ENCODE data around the gene CST5. TPM values are rescaled to one million over a fixed set of nuclear protein-coding genes. Genes with fewer than 3 reads are reported as not detected.
"Not testable (repeated sequence)": the region's sequence is repeated elsewhere in the genome, so short reads cannot be mapped to it uniquely, and the experiment has no call there.

The CST5 gene
- total RNA-seq, 1 donor from 2014 or later: not detected

DNA sequence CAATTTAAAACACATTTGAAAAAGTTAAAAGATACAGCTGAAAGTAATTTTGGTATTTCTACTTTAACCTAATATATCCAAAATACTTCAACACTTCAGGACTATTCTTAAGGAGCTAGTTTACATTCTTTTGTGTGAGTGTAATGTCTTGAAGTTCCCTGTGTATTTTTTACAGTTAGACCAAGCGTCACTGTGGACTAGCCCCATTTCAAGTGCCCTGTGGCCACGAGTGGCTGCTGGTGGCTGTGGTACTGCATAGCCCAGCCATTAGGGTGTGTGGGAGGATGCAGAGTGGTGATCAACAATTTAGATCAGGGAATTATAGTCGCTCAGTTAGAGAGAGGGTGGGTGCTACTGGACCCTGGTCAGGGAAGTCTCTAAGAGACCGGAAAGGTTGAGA is 869 bp upstream of the CST5 start:
- Mint-ChIP-seq H3K27ac (ENCODE audit: unreplicated experiment) (no peak overlapping the region), H3K27me3 (ENCODE audit: unreplicated experiment) (peaks cover 9% of the 10 kb centered on the region), H3K4me3 (ENCODE audit: unreplicated experiment) (no peak overlapping the region), H3K4me1 (ENCODE audit: unreplicated experiment) (peaks cover 20% of the 10 kb centered on the region), H3K9me3 (ENCODE audit: unreplicated experiment) (no peaks in the 10 kb centered on the region), H3K36me3 (ENCODE audit: low read depth, unreplicated experiment) (no peaks in the 10 kb centered on the region)
- TF ChIP-seq, protein P1, sequence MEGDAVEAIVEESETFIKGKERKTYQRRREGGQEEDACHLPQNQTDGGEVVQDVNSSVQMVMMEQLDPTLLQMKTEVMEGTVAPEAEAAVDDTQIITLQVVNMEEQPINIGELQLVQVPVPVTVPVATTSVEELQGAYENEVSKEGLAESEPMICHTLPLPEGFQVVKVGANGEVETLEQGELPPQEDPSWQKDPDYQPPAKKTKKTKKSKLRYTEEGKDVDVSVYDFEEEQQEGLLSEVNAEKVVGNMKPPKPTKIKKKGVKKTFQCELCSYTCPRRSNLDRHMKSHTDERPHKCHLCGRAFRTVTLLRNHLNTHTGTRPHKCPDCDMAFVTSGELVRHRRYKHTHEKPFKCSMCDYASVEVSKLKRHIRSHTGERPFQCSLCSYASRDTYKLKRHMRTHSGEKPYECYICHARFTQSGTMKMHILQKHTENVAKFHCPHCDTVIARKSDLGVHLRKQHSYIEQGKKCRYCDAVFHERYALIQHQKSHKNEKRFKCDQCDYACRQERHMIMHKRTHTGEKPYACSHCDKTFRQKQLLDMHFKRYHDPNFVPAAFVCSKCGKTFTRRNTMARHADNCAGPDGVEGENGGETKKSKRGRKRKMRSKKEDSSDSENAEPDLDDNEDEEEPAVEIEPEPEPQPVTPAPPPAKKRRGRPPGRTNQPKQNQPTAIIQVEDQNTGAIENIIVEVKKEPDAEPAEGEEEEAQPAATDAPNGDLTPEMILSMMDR (IDR thresholded peaks at IDR 0.05; ENCODE audit: unreplicated experiment): no peak
- no peak for DNase-seq (ENCODE audit: low spot score)

DNA sequence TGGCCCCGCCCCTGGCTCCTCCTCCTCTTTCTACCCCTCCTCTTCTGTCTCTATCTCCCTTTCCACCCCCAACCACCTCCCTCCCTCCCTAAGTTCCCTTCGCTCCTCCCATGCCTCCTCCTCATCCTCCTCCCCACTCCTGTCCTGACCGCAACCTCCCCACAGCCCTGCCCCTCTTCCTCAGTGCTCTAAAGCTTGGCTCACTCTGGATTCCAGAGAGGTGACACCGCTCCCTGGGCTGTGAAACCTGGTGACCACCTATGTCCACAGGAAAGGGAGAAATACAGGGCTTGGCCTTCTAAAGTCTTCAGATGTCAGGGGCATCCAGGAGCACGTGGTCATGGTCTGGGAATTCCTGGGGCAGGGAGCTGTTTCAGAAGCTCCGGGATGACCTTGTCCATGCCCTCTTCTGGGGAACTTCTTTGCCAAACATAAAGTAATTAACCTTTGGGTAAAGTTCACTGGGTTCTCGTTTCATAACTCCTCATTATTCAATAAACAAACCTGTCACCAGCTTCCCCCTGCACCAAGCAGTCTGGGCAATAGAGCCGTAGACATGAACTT is 345 bp upstream of the CST5 start:
- Mint-ChIP-seq H3K27me3 (ENCODE audit: unreplicated experiment) (peaks cover 7% of the 10 kb centered on the region), H3K36me3 (ENCODE audit: low read depth, unreplicated experiment) (no peaks in the 10 kb centered on the region), H3K4me3 (ENCODE audit: unreplicated experiment) (no peak overlapping the region), H3K4me1 (ENCODE audit: unreplicated experiment) (peaks cover 20% of the 10 kb centered on the region), H3K9me3 (ENCODE audit: unreplicated experiment) (no peaks in the 10 kb centered on the region), H3K27ac (ENCODE audit: unreplicated experiment) (no peak overlapping the region)
- TF ChIP-seq, protein P1 (IDR thresholded peaks at IDR 0.05; ENCODE audit: unreplicated experiment): no peak
- no peak for DNase-seq (ENCODE audit: low spot score)

DNA sequence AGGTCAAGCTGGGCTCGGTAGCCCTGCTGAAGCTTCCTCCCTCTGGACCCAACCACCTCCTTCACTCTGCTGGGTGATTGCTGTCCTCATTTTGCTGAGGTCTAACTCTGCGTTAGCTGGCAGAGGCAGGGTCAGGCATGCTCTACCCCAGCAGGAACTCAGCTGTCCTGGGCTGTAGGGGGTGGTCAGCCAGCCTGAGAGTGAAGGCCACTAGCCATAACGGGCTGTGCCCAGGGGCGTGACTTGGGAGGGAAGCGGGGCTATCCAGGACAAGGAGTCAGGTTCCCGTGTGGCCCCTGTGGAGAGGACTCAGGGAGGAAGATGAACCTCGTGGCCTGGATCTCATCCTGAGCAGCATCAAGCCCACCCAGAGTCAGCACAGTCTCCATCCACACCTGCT is 761 bp downstream of the CST5 start:
- H3K27me3 Mint-ChIP-seq (ENCODE audit: unreplicated experiment): peaks cover 7% of the 10 kb centered on the region
- H3K4me1 Mint-ChIP-seq (ENCODE audit: unreplicated experiment): peaks cover 13% of the 10 kb centered on the region
- H3K4me3 Mint-ChIP-seq (ENCODE audit: unreplicated experiment): no peak overlapping the region
- TF ChIP-seq, protein P1 (IDR thresholded peaks at IDR 0.05; ENCODE audit: unreplicated experiment): no peak
- H3K9me3 Mint-ChIP-seq (ENCODE audit: unreplicated experiment): no peaks in the 10 kb centered on the region
- H3K27ac Mint-ChIP-seq (ENCODE audit: unreplicated experiment): no peak overlapping the region
- no peaks in the 10 kb centered on the region for H3K36me3 Mint-ChIP-seq (ENCODE audit: low read depth, unreplicated experiment)
- no peak for DNase-seq (ENCODE audit: low spot score)

DNA sequence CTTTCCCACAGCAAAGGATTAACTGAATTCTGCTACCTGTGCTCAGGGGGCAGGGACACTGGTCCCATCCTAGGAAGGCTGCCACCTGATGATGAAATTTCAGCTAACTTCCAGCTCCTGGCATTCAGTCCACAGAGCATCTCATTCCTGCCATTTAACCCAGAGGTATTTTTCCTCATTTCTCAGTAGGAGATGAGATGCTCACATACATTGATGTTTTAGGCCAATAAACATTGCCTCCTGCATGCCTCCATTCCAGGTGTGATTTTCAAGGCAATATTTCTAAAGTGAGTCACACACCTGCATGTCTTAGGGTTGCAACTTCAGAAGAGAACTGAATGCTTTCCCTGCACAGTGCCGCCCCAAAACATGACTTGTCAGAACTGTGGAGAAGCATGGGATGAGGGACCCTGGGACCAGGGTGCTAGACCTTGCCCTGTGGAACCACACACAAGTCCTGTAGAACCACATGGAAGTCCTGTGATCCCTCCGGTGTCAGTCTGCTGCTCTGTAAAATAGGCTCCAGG is 1.5 kb downstream of the CST5 start:
- H3K27me3 Mint-ChIP-seq (ENCODE audit: unreplicated experiment); H3K36me3 Mint-ChIP-seq (ENCODE audit: low read depth, unreplicated experiment); H3K9me3 Mint-ChIP-seq (ENCODE audit: unreplicated experiment); DNase-seq (ENCODE audit: low spot score); H3K4me1 Mint-ChIP-seq (ENCODE audit: unreplicated experiment); H3K4me3 Mint-ChIP-seq (ENCODE audit: unreplicated experiment); H3K27ac Mint-ChIP-seq (ENCODE audit: unreplicated experiment): not testable (repeated sequence)

DNA sequence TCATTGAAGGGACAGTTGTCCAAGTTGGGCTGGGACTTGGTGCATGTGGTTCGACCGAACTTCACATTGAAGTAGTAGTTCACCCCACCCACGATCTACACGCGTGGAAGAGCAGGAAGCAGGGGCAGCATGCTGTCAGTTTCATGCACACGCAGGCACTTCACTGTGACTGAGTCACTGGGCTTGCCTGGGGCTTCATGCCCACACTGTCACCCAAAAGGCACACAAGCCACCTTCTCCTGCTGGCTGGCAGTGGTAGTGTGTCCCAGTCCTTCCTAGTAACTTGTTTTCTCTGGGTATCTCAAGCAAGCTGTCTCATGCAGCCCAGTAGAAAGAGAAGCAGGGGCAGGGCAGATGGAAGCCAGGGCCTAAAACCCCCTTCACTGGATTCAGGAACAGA is 2.0 kb downstream of the CST5 start:
- no peak for DNase-seq (ENCODE audit: low spot score)
- no peak overlapping the region for H3K27ac Mint-ChIP-seq (ENCODE audit: unreplicated experiment)
- no peak overlapping the region for H3K4me3 Mint-ChIP-seq (ENCODE audit: unreplicated experiment)
- peaks cover 6% of the 10 kb centered on the region for H3K27me3 Mint-ChIP-seq (ENCODE audit: unreplicated experiment)
- H3K4me1 Mint-ChIP-seq (ENCODE audit: unreplicated experiment): peaks cover 4% of the 10 kb centered on the region
- TF ChIP-seq, protein P1 (IDR thresholded peaks at IDR 0.05; ENCODE audit: unreplicated experiment): no peak
- no peaks in the 10 kb centered on the region for H3K9me3 Mint-ChIP-seq (ENCODE audit: unreplicated experiment)
- no peaks in the 10 kb centered on the region for H3K36me3 Mint-ChIP-seq (ENCODE audit: low read depth, unreplicated experiment)

Data from endothelial cell (in vitro differentiated cells).